A673 (cell line): ENCODE results near the gene KYAT1. TPM values are rescaled to one million over a fixed set of nuclear protein-coding genes. Genes with fewer than 3 reads are reported as not detected.

ENCODE experiments used
- BruUV-seq: library from RNA; stranded (reverse); fragments of 400-500 nt; replicated peaks from 2 replicates; lab custom pipeline; 2021; lab: Mats Ljungman, UMichigan
- CTCF ChIA-PET: fragments of 300-600 bp; sonication (Branson Sonifier 250); formaldehyde crosslinking; loops from one replicate; lab custom pipeline; 2022; ENCODE audit warnings: antibody characterized with exemption; lab: Charles Lee
- POLR2A ChIA-PET: fragments of 300-600 bp; sonication (Branson Sonifier 250); formaldehyde crosslinking; loops from one replicate; lab custom pipeline; 2022; ENCODE audit warnings: antibody characterized with exemption; ENCODE audit not compliant: low non-redundant PET; lab: Charles Lee
- DNase-seq: peaks from one replicate; pipeline ENCODE4 v3.0.0-alpha.2; 2015; ENCODE audit warnings: low spot score
- H3K27ac ChIP-seq: fragments of 200-600 bp; sonication (generic); 2 replicates; pipeline ENCODE4 v1.5.1; 2016; ENCODE audit warnings: mixed run types, low read depth, mild to moderate bottlenecking, mixed read lengths, antibody characterized with exemption, low read length; ENCODE audit not compliant: poor library complexity, severe bottlenecking
- H3K27me3 ChIP-seq: fragments of 200-600 bp; sonication (generic); replicated peaks from 2 replicates; pipeline ENCODE4 v1.6.1; 2017; ENCODE audit warnings: mixed run types, low read depth, mild to moderate bottlenecking, mixed read lengths, antibody characterized with exemption, low read length; ENCODE audit not compliant: insufficient read depth, poor library complexity
- H3K36me3 ChIP-seq: fragments of 200-600 bp; sonication (generic); 2 replicates; pipeline ENCODE4 v1.6.1; 2016; ENCODE audit warnings: mixed run types, mild to moderate bottlenecking, mixed read lengths, antibody characterized with exemption, low read length; ENCODE audit not compliant: insufficient read depth, poor library complexity, severe bottlenecking
- H3K4me1 ChIP-seq: fragments of 200-600 bp; sonication (generic); 2 replicates; pipeline ENCODE4 v1.6.1; 2017; ENCODE audit warnings: mixed run types, mild to moderate bottlenecking, mixed read lengths, antibody characterized with exemption, low read length; ENCODE audit not compliant: insufficient read depth, poor library complexity, severe bottlenecking
- H3K4me3 ChIP-seq: fragments of 200-600 bp; sonication (generic); 2 replicates; pipeline ENCODE4 v1.5.1; 2016; ENCODE audit warnings: low read depth, mixed run types, mild to moderate bottlenecking, mixed read lengths, low read length; ENCODE audit not compliant: poor library complexity, severe bottlenecking
- H3K9me3 ChIP-seq: fragments of 200-600 bp; sonication (generic); 2 replicates; pipeline ENCODE4 v1.6.1; 2016; ENCODE audit warnings: mixed run types, low read depth, mild to moderate bottlenecking, mixed read lengths, antibody characterized with exemption, low read length; ENCODE audit not compliant: poor library complexity, severe bottlenecking
- CTCF ChIP-seq: fragments of 300-800, 200-600 bp; sonication (generic); conservative IDR thresholded peaks from 2 replicates; pipeline ENCODE4 v1.5.1; 2017; ENCODE audit warnings: low read depth, mild to moderate bottlenecking, antibody characterized with exemption, low read length, moderate library complexity, mixed read lengths
- EZH2 ChIP-seq: fragments of 200-600 bp; sonication (generic); IDR thresholded peaks from 2 replicates; pipeline ENCODE4 v1.6.1; 2017; ENCODE audit warnings: borderline replicate concordance, low read depth, mild to moderate bottlenecking, mixed read lengths, antibody characterized with exemption, low read length; ENCODE audit not compliant: poor library complexity, severe bottlenecking
- intact Hi-C: fragments of 100-400 bp; cut with micrococcal nuclease; formaldehyde crosslinking; loops from one replicate; pipeline ENCODE4 v1.10.0; 2022; ENCODE audit not compliant: unreplicated experiment
- total RNA-seq: library from RNA; stranded (reverse); gene quantifications from 2 replicates; pipeline ENCODE4 v1.2.3, GENCODE V29; 2021

Gene KYAT1
- total RNA-seq, 1 experiment from 2014 or later: 17.9 TPM

- POLR2A ChIA-PET: no interaction called here
- H3K4me1 ChIP-seq: peaks cover 2% of the 10 kb centered on the region
These were observed 24.2 kb upstream of the KYAT1 start for GRCh38 chr9:128905964-128906363.

GRCh38 chr9:128903871-128904620 lies 22.3 kb upstream of the KYAT1 start:
- Histone ChIP-seq H3K9me3 (no peaks in the 10 kb centered on the region), H3K4me1 (no peaks in the 10 kb centered on the region), H3K36me3 (peaks cover 18% of the 10 kb centered on the region), H3K4me3 (no peak overlapping the region), H3K27ac (no peak overlapping the region), H3K27me3 (no peaks in the 10 kb centered on the region)
- no TSS peak for BruUV-seq
- ChIA-PET POLR2A (no interaction called here), CTCF (no interaction called here)
- intact Hi-C loops: no loop called here
- DNase-seq: no peak
- TF ChIP-seq CTCF (no peak), EZH2 (no peak)

More at GRCh38 chr9:128905964-128906363, 24.2 kb upstream of the KYAT1 start:
- TF ChIP-seq CTCF (no peak), EZH2 (no peak)
- H3K27me3 ChIP-seq: no peaks in the 10 kb centered on the region
- CTCF ChIA-PET: no interaction called here
- peaks cover 30% of the 10 kb centered on the region for H3K36me3 ChIP-seq
- BruUV-seq: no TSS peak
- intact Hi-C loops: no loop called here
- DNase-seq: no peak
- H3K27ac ChIP-seq: no peak overlapping the region
- no peaks in the 10 kb centered on the region for H3K9me3 ChIP-seq
- no peak overlapping the region for H3K4me3 ChIP-seq

GRCh38 chr9:128903079-128903461 lies 21.3 kb upstream of the KYAT1 start:
- Histone ChIP-seq H3K36me3 (peaks cover 14% of the 10 kb centered on the region), H3K4me1 (no peaks in the 10 kb centered on the region), H3K27ac (no peak overlapping the region), H3K9me3 (no peaks in the 10 kb centered on the region), H3K27me3 (no peaks in the 10 kb centered on the region), H3K4me3 (no peak overlapping the region)
- intact Hi-C loops: no loop called here
- DNase-seq: no peak
- no peak for TF ChIP-seq CTCF
- no peak for TF ChIP-seq EZH2
- no TSS peak for BruUV-seq
- ChIA-PET CTCF (no interaction called here), POLR2A (no interaction called here)
